Tibial nerve (tissue), 4 donors: ENCODE data around the gene TTC17. TPM values are rescaled to one million over a fixed set of nuclear protein-coding genes. Genes with fewer than 3 reads are reported as not detected.
"Not testable (repeated sequence)": the region's sequence is repeated elsewhere in the genome, so short reads cannot be mapped to it uniquely, and the experiment has no call there.

Experiments used
- DNase-seq, 2 donors: peaks; one replicate each; pipeline ENCODE4 v3.0.0-alpha.2; 2019; ENCODE audit warnings: low spot score in 2 of 2
- H3K27ac ChIP-seq, 4 donors: fragments of 200-600 bp; sonication (generic) in 3 of 4; one replicate each; pipeline ENCODE4 v1.5.1; 2017 to 2019; ENCODE audit warnings: mild to moderate bottlenecking in 1 of 4
- H3K27me3 ChIP-seq, 2 donors: fragments of 200-600 bp; sonication (generic) in 1 of 2; one replicate each; pipeline versions ENCODE4 v1.5.1 to v1.6.0; 2017 to 2019
- H3K36me3 ChIP-seq, 3 donors: fragments of 200-600 bp; sonication (generic); one replicate each; pipeline ENCODE4 v1.5.1; 2018 to 2019
- H3K4me1 ChIP-seq, 4 donors: fragments of 200-600 bp; sonication (generic) in 3 of 4; one replicate each; pipeline ENCODE4 v1.5.1; 2017 to 2019
- H3K4me3 ChIP-seq, 4 donors: fragments of 200-600 bp; sonication (generic) in 3 of 4; one replicate each; pipeline ENCODE4 v1.5.1; 2017 to 2019; ENCODE audit warnings: mild to moderate bottlenecking in 1 of 4, moderate library complexity in 1 of 4
- H3K9me3 ChIP-seq, 4 donors: fragments of 200-600 bp; sonication (generic) in 3 of 4; one replicate each; pipeline ENCODE4 v1.5.1; 2017 to 2019
- CTCF ChIP-seq, 5 experiments: fragments of 200-600 bp in 3 of 5; fragments of 450-650 bp in 2 of 5; sonication (generic) in 3 of 5; IDR thresholded peaks; one replicate each; pipeline ENCODE4 v1.5.1; 2016 to 2019; ENCODE audit warnings: antibody characterized with exemption in 5 of 5, mild to moderate bottlenecking in 3 of 5, moderate library complexity in 2 of 5
- EP300 ChIP-seq, 2 donors: sonication (generic); formaldehyde crosslinking; IDR thresholded peaks; one replicate each; pipeline ENCODE4 v1.6.1; 2017; ENCODE audit warnings: antibody characterized with exemption in 2 of 2, mild to moderate bottlenecking in 1 of 2
- POLR2A ChIP-seq, 2 donors: fragments of 450-650 bp; IDR thresholded peaks; one replicate each; pipeline ENCODE4 v1.6.1; 2017; ENCODE audit warnings: antibody characterized with exemption in 2 of 2, mild to moderate bottlenecking in 2 of 2, moderate library complexity in 2 of 2
- WGBS, 2 donors: methylation state at CpG; one replicate each; pipeline ENCODE4 v1.1.5; 2018; 5-methylcytosine and 5-hydroxymethylcytosine counted together
- total RNA-seq, 4 donors: library from RNA; depleted of rRNA; stranded (reverse); fragments of >200 nt; gene quantifications; one replicate each; pipeline ENCODE4 v1.1.0, GENCODE V29; 2016

TTC17 gene
- total RNA-seq, 4 donors from 2014 or later, result 117 to 128 (median 123) TPM

GRCh38 chr11:43327987-43328386 is 30.7 kb upstream of the TTC17 start:
- 49 to 65% methylated on average over 2 of the region's 2 CpGs for WGBS, 2 donors
- peaks cover 6 to 100% (median 33%) of the 10 kb centered on the region in 3 donors for H3K36me3 ChIP-seq
- TF ChIP-seq EP300 (IDR thresholded peaks at IDR 0.05) (no peak), CTCF (IDR thresholded peaks at IDR 0.05) (no peak), POLR2A (IDR thresholded peaks at IDR 0.05) (no peak)
- H3K4me3 ChIP-seq, result no peak overlapping the region
- no peaks in the 10 kb centered on the region for H3K4me1 ChIP-seq
- no peak for DNase-seq
- H3K9me3 ChIP-seq, result no peaks in the 10 kb centered on the region
- H3K27ac ChIP-seq, result no peak overlapping the region
- no peaks in the 10 kb centered on the region for H3K27me3 ChIP-seq

- H3K4me1 ChIP-seq, result no peaks in the 10 kb centered on the region
- peaks cover 3 to 100% (median 33%) of the 10 kb centered on the region in 3 donors for H3K36me3 ChIP-seq
- no peak for DNase-seq
- H3K27me3 ChIP-seq, result no peaks in the 10 kb centered on the region
- no peak overlapping the region for H3K27ac ChIP-seq
- TF ChIP-seq CTCF (IDR thresholded peaks at IDR 0.05) (no peak), EP300 (IDR thresholded peaks at IDR 0.05) (no peak), POLR2A (IDR thresholded peaks at IDR 0.05) (no peak)
- 94 to 97% methylated on average over 2 of the region's 2 CpGs for WGBS, 2 donors
- H3K4me3 ChIP-seq, result no peak overlapping the region
- no peaks in the 10 kb centered on the region for H3K9me3 ChIP-seq
Observed at GRCh38 chr11:43328482-43328881, 30.2 kb upstream of the TTC17 start.

- Histone ChIP-seq H3K4me3 (no peak overlapping the region), H3K9me3 (no peaks in the 10 kb centered on the region), H3K27ac (no peak overlapping the region), H3K27me3 (no peaks in the 10 kb centered on the region), H3K4me1 (no peaks in the 10 kb centered on the region), H3K36me3 (peaks cover 0 to 72% (median 3%) of the 10 kb centered on the region in 3 donors)
- no peak for DNase-seq
- no peak for TF ChIP-seq CTCF (IDR thresholded peaks at IDR 0.05)
- no peak for TF ChIP-seq EP300 (IDR thresholded peaks at IDR 0.05)
- no peak for TF ChIP-seq POLR2A (IDR thresholded peaks at IDR 0.05)
Observed at GRCh38 chr11:43341159-43341558, 17.6 kb upstream of the TTC17 start.

GRCh38 chr11:43351426-43351825 is 7.3 kb upstream of the TTC17 start:
- 55% methylated on average over 4 of the region's 17 CpGs; no CpG with 5 or more reads in 1 of the 2 donors for WGBS, 2 donors
- not testable (repeated sequence) for H3K9me3 ChIP-seq, H3K27me3 ChIP-seq, H3K4me1 ChIP-seq, DNase-seq, H3K36me3 ChIP-seq, H3K4me3 ChIP-seq, H3K27ac ChIP-seq

- TF ChIP-seq POLR2A (IDR thresholded peaks at IDR 0.05) (no peak), CTCF (IDR thresholded peaks at IDR 0.05) (no peak), EP300 (IDR thresholded peaks at IDR 0.05) (no peak)
- WGBS, 2 donors, result 89 to 93% methylated on average over 4 of the region's 4 CpGs
- no peak overlapping the region for H3K27ac ChIP-seq
Observed at GRCh38 chr11:43354311-43354710, 4.4 kb upstream of the TTC17 start.

GRCh38 chr11:43356336-43356735 is 2.4 kb upstream of the TTC17 start:
- Histone ChIP-seq H3K4me1 (peaks cover 0 to 26% (median 13%) of the 10 kb centered on the region in 4 donors), H3K9me3 (no peaks in the 10 kb centered on the region), H3K27me3 (no peaks in the 10 kb centered on the region), H3K4me3 (no peak overlapping the region), H3K36me3 (no peaks in the 10 kb centered on the region), H3K27ac (no peak overlapping the region)
- TF ChIP-seq CTCF (IDR thresholded peaks at IDR 0.05) (no peak), EP300 (IDR thresholded peaks at IDR 0.05) (no peak), POLR2A (IDR thresholded peaks at IDR 0.05) (no peak)
- DNase-seq, result no peak

More at GRCh38 chr11:43354311-43354710, 4.4 kb upstream of the TTC17 start:
- no peaks in the 10 kb centered on the region for H3K36me3 ChIP-seq
- H3K4me3 ChIP-seq, result no peak overlapping the region
- DNase-seq, result no peak
- H3K9me3 ChIP-seq, result no peaks in the 10 kb centered on the region
- peaks cover 0 to 8% (median 0%) of the 10 kb centered on the region in 4 donors for H3K4me1 ChIP-seq
- H3K27me3 ChIP-seq, result no peaks in the 10 kb centered on the region
